HG02884 (cell line): Measurements from ENCODE around the gene NIN.
"Not testable (repeated sequence)": the region's sequence is repeated elsewhere in the genome, so short reads cannot be mapped to it uniquely, and the experiment has no call there.

Experiments used
- ATAC-seq: cut with Tn5 transposase; IDR thresholded peaks from one replicate; pipeline ENCODE4 v1.9.1; 2021; ENCODE audit warnings: mild to moderate bottlenecking, moderate library complexity; ENCODE audit not compliant: unreplicated experiment

NIN gene

DNA sequence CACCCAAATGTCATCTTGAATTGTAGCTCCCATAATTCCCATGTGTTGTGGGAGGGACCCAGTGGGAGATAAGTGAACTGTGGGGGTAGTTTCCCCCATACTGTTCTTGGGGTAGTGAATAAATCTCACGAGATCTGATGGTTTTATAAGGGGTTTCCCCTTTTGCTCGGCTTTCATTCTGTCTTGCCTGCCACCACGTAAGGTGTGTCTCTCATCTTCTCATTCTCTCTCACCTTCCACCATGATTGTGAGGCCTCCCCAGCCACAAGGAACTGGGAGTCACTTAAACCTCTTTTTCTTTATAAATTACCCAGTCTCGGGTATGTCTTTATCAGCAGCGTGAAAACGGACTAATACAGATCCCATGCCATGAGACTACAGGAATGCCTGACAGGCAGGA, 11.7 kb downstream of the NIN start:
- not testable (repeated sequence) for ATAC-seq

- no peak for ATAC-seq
Observed at GRCh38 chr14:50816395-50817047, 14.4 kb downstream of the NIN start.

DNA sequence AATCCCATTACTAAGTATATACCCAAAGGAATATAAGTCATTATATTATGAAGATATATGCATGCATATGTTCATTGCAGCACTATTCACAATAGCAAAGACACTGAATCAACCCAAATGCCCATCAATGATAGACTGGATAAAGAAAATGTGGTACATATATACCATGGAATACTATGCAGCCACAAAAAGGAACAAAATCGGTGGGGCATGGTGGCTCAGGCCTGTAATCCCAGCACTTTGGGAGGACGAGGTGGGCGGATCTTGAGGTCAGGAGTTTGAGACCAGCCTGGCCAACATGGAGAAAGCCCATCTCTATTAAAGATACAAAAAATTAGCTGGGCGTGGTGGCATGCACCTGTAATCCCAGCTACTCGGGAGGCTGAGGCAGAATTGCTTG, 15.4 kb downstream of the NIN start:
- ATAC-seq = not testable (repeated sequence)

DNA sequence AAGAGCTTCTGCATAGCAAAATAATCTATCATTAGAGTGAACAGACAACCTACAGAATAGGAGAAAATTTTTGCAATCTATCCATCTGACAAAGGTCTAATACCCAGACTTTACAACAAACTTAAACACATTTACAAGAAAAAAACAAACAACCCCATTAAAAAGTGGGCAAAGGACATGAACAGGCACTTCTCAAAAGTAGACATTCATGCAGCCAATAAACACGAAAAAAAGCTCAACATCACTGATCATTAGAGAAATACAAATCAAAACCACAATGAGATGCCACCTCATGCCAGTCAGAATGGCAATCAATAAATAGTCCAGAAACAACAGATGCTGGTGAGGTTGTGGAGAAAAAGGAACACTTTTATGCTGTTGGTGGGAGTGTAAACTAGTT, 15.9 kb downstream of the NIN start:
- ATAC-seq = not testable (repeated sequence)

GRCh38 chr14:50814161-50814560, 16.8 kb downstream of the NIN start:
- ATAC-seq = no peak

GRCh38 chr14:50813544-50813863, 17.5 kb downstream of the NIN start:
- ATAC-seq = peak; percentile 53

GRCh38 chr14:50812856-50813543, 18.0 kb downstream of the NIN start:
- ATAC-seq = no peak

- no peak for ATAC-seq
Observed at GRCh38 chr14:50812180-50812579, 18.8 kb downstream of the NIN start.

- ATAC-seq = no peak
Observed at GRCh38 chr14:50808053-50808452, 22.9 kb downstream of the NIN start.

DNA sequence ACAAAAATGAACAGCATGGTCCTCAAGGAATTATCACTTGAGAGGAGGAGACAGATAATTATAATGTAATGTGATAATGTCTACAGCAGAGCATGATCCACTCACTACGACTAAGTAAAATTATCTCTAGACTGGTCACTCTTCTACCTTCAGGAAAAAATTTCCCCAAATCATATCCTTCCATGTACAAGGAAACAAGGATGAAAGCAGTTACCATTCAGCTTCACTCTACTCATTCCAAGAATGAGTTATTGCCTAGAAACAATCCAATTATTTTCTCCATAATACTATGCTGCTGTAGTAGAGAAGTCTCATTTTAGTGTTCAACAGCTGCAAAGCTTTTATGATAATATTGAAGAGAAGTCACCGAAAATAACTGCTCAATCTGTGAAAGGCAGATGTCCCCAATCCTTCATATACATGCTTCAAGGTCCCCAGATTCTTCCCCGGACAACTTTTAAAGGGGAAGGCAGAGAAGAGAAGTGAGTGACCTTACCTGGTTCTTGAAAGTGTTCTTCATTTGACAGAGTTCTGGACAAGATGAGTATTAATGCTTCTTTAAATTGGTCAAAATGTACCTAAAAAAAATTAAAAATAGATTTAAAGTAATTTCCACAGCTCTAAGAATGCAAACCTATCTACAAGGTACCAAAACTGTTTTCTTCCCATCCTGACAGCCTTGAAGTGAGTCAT, 24.6 kb downstream of the NIN start:
- ATAC-seq = no peak

GRCh38 chr14:50805396-50805795, 25.6 kb downstream of the NIN start:
- no peak for ATAC-seq

DNA sequence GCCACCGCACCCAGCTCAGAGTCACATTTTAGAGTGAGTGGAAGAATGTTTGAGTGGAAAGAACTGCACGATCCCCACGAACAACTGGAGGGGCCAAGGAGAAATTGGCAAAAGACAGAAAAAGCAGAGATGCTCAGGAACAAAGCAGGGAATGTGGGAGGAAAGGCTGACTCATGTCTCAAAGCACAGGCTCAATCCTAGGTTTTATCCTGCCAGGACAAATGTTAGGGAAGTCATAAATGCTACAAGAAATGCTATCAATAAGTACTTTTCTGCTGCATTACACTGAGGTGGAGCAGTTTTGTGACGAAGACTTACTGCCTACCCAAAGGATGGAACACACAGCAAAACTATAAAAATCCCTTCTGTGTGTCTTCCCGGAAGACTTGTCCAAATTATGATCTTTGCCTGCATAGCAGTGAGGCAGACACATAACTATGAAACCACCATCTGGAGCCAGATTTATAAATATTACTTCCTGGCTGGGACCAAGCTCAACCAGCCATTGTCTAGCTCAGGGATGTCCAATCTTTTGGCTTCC, 26.7 kb downstream of the NIN start:
- ATAC-seq = no peak

GRCh38 chr14:50801706-50802105, 29.3 kb downstream of the NIN start:
- ATAC-seq = no peak

- no peak for ATAC-seq
Observed at GRCh38 chr14:50800032-50800431, 30.9 kb downstream of the NIN start.

- peak; percentile 75 for ATAC-seq
Observed at GRCh38 chr14:50798048-50798421, 32.9 kb downstream of the NIN start.

- no peak for ATAC-seq
Observed at GRCh38 chr14:50797250-50798047, 33.5 kb downstream of the NIN start.

- ATAC-seq = no peak
Observed at GRCh38 chr14:50796390-50796789, 34.6 kb downstream of the NIN start.

GRCh38 chr14:50795909-50796308, 35.1 kb downstream of the NIN start:
- ATAC-seq = no peak

- ATAC-seq = no peak
Observed at GRCh38 chr14:50795142-50795541, 35.8 kb downstream of the NIN start.

DNA sequence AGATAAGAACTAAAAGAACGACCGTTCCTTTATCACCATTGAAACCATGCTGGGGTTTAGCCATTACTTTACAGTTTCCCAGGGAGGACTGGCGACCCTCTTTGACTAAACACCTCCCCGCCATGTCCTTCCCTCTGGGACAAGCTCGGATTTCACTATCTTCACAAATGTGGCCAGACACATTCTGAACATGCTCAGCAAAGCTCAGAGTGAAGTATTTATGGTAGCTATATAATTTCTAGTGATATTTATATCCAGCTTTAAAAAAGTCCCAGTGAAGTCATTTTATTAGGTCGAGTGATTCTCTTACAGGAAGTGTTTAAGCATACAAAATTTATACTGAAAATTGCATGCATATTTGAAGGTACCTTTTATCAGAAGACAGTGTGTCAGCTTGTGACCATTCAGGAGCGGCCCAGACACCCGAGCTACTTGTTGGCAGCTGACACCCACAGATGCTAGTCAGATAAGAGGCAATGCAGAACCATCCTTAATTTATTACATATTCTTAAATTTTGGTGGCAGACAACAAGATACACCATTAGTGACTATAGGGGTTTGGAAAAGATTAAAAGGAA, 36.8 kb downstream of the NIN start:
- ATAC-seq = no peak

DNA sequence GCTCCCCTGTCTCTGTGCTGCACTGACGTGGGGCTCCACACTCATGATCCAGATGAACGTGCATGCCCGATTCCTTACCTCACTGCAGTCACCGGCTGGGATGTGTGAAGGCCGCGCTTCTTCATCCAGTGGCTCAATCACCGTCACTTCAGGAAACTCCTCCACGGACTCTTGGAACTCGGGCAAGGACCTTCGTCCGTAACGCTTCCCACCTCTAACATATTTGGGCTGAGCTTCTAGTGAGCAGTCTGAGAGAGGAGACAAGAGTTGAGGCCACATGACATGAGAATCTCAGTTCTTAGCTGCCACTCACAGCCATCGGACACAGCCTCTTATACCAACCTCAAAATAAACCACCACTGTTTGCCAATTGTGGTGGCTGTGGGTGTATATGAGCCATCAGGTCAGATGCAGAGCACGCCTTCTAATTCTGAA, 38.3 kb downstream of the NIN start:
- ATAC-seq = no peak
